ENCODE results near the gene KCNMA1.
"Not testable (repeated sequence)": the region's sequence is repeated elsewhere in the genome, so short reads cannot be mapped to it uniquely, and the experiment has no call there.

Gene KCNMA1

GRCh38 chr10:77526868-77527617 lies 110.6 kb downstream of the KCNMA1 start:
- in situ Hi-C loops (cut with MboI; ENCODE audit: low pct_unique_long_range_greater_than_20kb, low sequenced_read_pairs), result no loop called here
- no peak for DNase-seq

- in situ Hi-C loops (cut with MboI; ENCODE audit: low pct_unique_long_range_greater_than_20kb, low sequenced_read_pairs), result no loop called here
These were observed 113.3 kb downstream of the KCNMA1 start for GRCh38 chr10:77524281-77524711.

GRCh38 chr10:77522268-77522809 lies 115.3 kb downstream of the KCNMA1 start:
- in situ Hi-C loops (cut with MboI; ENCODE audit: low pct_unique_long_range_greater_than_20kb, low sequenced_read_pairs), result no loop called here
- no peak for DNase-seq

More at GRCh38 chr10:77524281-77524711, 113.3 kb downstream of the KCNMA1 start:
- no peak for DNase-seq

GRCh38 chr10:77520995-77521394 lies 116.6 kb downstream of the KCNMA1 start:
- DNase-seq, result no peak
- in situ Hi-C loops (cut with MboI; ENCODE audit: low pct_unique_long_range_greater_than_20kb, low sequenced_read_pairs), result no loop called here

GRCh38 chr10:77520290-77520689 lies 117.3 kb downstream of the KCNMA1 start:
- in situ Hi-C loops (cut with MboI; ENCODE audit: low pct_unique_long_range_greater_than_20kb, low sequenced_read_pairs), result no loop called here
- DNase-seq, result no peak

GRCh38 chr10:77519791-77520190 lies 117.8 kb downstream of the KCNMA1 start:
- DNase-seq; in situ Hi-C loops (cut with MboI; ENCODE audit: low pct_unique_long_range_greater_than_20kb, low sequenced_read_pairs): not testable (repeated sequence)

- no peak for DNase-seq
- in situ Hi-C loops (cut with MboI; ENCODE audit: low pct_unique_long_range_greater_than_20kb, low sequenced_read_pairs), result no loop called here
These were observed 118.7 kb downstream of the KCNMA1 start for GRCh38 chr10:77518910-77519274.

- no peak for DNase-seq
- in situ Hi-C loops (cut with MboI; ENCODE audit: low pct_unique_long_range_greater_than_20kb, low sequenced_read_pairs), result no loop called here
These were observed 119.2 kb downstream of the KCNMA1 start for GRCh38 chr10:77518241-77518909.

- in situ Hi-C loops (cut with MboI; ENCODE audit: low pct_unique_long_range_greater_than_20kb, low sequenced_read_pairs), result no loop called here
- DNase-seq, result no peak
These were observed 121.0 kb downstream of the KCNMA1 start for GRCh38 chr10:77516575-77516974.

GRCh38 chr10:77514870-77515269 lies 122.7 kb downstream of the KCNMA1 start:
- no peak for DNase-seq
- in situ Hi-C loops (cut with MboI; ENCODE audit: low pct_unique_long_range_greater_than_20kb, low sequenced_read_pairs), result no loop called here

GRCh38 chr10:77513781-77514331 lies 123.8 kb downstream of the KCNMA1 start:
- DNase-seq, result no peak
- in situ Hi-C loops (cut with MboI; ENCODE audit: low pct_unique_long_range_greater_than_20kb, low sequenced_read_pairs), result no loop called here

- in situ Hi-C loops (cut with MboI; ENCODE audit: low pct_unique_long_range_greater_than_20kb, low sequenced_read_pairs), result no loop called here
- no peak for DNase-seq
These were observed 124.4 kb downstream of the KCNMA1 start for GRCh38 chr10:77513220-77513619.

- in situ Hi-C loops (cut with MboI; ENCODE audit: low pct_unique_long_range_greater_than_20kb, low sequenced_read_pairs), result no loop called here
- DNase-seq, result no peak
These were observed 125.4 kb downstream of the KCNMA1 start for GRCh38 chr10:77512219-77512578.

- no peak for DNase-seq
- in situ Hi-C loops (cut with MboI; ENCODE audit: low pct_unique_long_range_greater_than_20kb, low sequenced_read_pairs), result no loop called here
These were observed 126.0 kb downstream of the KCNMA1 start for GRCh38 chr10:77511498-77512218.

GRCh38 chr10:77510695-77511094 lies 126.9 kb downstream of the KCNMA1 start:
- in situ Hi-C loops (cut with MboI; ENCODE audit: low pct_unique_long_range_greater_than_20kb, low sequenced_read_pairs), result no loop called here
- no peak for DNase-seq

- DNase-seq, result no peak
- in situ Hi-C loops (cut with MboI; ENCODE audit: low pct_unique_long_range_greater_than_20kb, low sequenced_read_pairs), result no loop called here
These were observed 127.3 kb downstream of the KCNMA1 start for GRCh38 chr10:77510294-77510693.

GRCh38 chr10:77509391-77509790 lies 128.2 kb downstream of the KCNMA1 start:
- in situ Hi-C loops (cut with MboI; ENCODE audit: low pct_unique_long_range_greater_than_20kb, low sequenced_read_pairs), result no loop called here
- DNase-seq, result no peak

- in situ Hi-C loops (cut with MboI; ENCODE audit: low pct_unique_long_range_greater_than_20kb, low sequenced_read_pairs), result no loop called here
- DNase-seq, result no peak
These were observed 130.2 kb downstream of the KCNMA1 start for GRCh38 chr10:77507291-77507880.

GRCh38 chr10:77506517-77507200 lies 130.9 kb downstream of the KCNMA1 start:
- no peak for DNase-seq
- in situ Hi-C loops (cut with MboI; ENCODE audit: low pct_unique_long_range_greater_than_20kb, low sequenced_read_pairs), result no loop called here
